Lower lobe of right lung (tissue), 2 donors: Measurements from ENCODE around the gene GNRH2. TPM values are rescaled to one million over a fixed set of nuclear protein-coding genes. Genes with fewer than 3 reads are reported as not detected.
"Not testable (repeated sequence)": the region's sequence is repeated elsewhere in the genome, so short reads cannot be mapped to it uniquely, and the experiment has no call there.

Source experiments
- ATAC-seq, 2 donors: fragments of 200-7000 bp; cut with Tn5 transposase; one replicate each; pipeline ENCODE4 v1.9.1; 2020 to 2022; ENCODE audit warnings: mild to moderate bottlenecking in 2 of 2, moderate library complexity in 2 of 2
- DNase-seq: peaks from one replicate; pipeline ENCODE4 v3.0.0-alpha.2; 2020
- H3K27ac ChIP-seq: fragments of 200-600 bp; one replicate; pipeline ENCODE4 v1.8.0; 2022
- H3K27me3 ChIP-seq: fragments of 200-600 bp; one replicate; pipeline ENCODE4 v1.8.0; 2022; ENCODE audit warnings: low read depth
- H3K36me3 ChIP-seq: fragments of 200-600 bp; one replicate; pipeline ENCODE4 v1.8.0; 2022; ENCODE audit warnings: mild to moderate bottlenecking
- H3K4me1 ChIP-seq: fragments of 200-600 bp; one replicate; pipeline ENCODE4 v1.8.0; 2022
- H3K4me3 ChIP-seq: fragments of 200-600 bp; one replicate; pipeline ENCODE4 v1.8.0; 2022; ENCODE audit warnings: mild to moderate bottlenecking
- H3K9me3 ChIP-seq: fragments of 200-600 bp; one replicate; pipeline ENCODE4 v1.8.0; 2022
- intact Hi-C: fragments of 100-400 bp; cut with DNase I; formaldehyde crosslinking; loops from one replicate; pipeline ENCODE4 v1.11.0; 2022
- total RNA-seq: library from RNA; stranded (reverse); fragmentation: NEBNext Ultra II Directional; extraction: Animal tissue kit (Norgen Biotek cat#: 25700); gene quantifications from one replicate; pipeline ENCODE4 v1.2.1, GENCODE V29; 2021
- TF ChIP-seq, protein P1 (sequence below): fragments of 200-600 bp; IDR thresholded peaks from one replicate; pipeline ENCODE4 v1.8.0; 2022; ENCODE audit warnings: antibody characterized with exemption, mild to moderate bottlenecking
- donor health status: DM: no; HTN: yes; CAD: no; lungs with severe emphysema.

Gene GNRH2
- total RNA-seq, 1 donor from 2014 or later, result not detected

DNA sequence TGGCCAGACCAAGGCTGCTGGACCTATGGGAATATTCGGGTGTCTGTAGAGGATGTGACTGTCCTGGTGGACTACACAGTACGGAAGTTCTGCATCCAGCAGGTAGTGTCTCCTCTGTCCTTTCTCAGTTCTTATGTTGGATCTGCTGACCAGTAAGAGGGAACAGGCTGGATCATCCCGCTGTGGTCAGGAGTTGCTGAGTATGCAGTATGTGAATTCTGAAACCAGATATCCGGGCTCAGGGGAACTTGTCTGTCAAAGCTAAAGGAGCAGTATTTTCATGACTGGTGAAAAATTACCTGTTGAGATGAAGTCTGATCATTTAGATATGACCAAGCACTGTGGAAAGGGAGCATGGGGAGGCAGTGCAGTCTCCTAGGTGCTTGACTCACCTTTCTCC lies 22.1 kb upstream of the GNRH2 start:
- Histone ChIP-seq H3K4me1 (no peaks in the 10 kb centered on the region), H3K27me3 (no peaks in the 10 kb centered on the region), H3K27ac (no peak overlapping the region), H3K9me3 (no peaks in the 10 kb centered on the region), H3K36me3 (peaks cover 70% of the 10 kb centered on the region), H3K4me3 (no peak overlapping the region)
- TF ChIP-seq, protein P1, sequence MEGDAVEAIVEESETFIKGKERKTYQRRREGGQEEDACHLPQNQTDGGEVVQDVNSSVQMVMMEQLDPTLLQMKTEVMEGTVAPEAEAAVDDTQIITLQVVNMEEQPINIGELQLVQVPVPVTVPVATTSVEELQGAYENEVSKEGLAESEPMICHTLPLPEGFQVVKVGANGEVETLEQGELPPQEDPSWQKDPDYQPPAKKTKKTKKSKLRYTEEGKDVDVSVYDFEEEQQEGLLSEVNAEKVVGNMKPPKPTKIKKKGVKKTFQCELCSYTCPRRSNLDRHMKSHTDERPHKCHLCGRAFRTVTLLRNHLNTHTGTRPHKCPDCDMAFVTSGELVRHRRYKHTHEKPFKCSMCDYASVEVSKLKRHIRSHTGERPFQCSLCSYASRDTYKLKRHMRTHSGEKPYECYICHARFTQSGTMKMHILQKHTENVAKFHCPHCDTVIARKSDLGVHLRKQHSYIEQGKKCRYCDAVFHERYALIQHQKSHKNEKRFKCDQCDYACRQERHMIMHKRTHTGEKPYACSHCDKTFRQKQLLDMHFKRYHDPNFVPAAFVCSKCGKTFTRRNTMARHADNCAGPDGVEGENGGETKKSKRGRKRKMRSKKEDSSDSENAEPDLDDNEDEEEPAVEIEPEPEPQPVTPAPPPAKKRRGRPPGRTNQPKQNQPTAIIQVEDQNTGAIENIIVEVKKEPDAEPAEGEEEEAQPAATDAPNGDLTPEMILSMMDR, result no peak
- intact Hi-C loops, result no loop called here
- ATAC-seq (peak in 1 of 2 donors; percentile 25), DNase-seq (no peak)

DNA sequence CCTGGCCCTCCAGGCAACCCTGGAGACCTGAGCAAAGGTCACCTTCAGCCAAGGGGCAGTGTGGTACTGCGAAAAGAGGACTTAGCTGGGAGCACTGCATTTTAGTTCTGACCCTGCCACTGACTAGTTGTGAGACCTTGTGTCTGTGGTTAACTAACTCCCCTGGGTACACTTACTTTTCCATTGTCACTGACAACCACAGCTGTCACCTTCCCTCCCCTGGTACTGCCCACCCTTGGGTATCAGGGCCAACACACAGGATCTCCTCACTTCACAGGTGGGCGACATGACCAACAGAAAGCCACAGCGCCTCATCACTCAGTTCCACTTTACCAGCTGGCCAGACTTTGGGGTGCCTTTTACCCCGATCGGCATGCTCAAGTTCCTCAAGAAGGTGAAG lies 21.6 kb upstream of the GNRH2 start:
- no peaks in the 10 kb centered on the region for H3K9me3 ChIP-seq
- H3K36me3 ChIP-seq, result peaks cover 70% of the 10 kb centered on the region
- no peaks in the 10 kb centered on the region for H3K27me3 ChIP-seq
- no peak overlapping the region for H3K27ac ChIP-seq
- no peaks in the 10 kb centered on the region for H3K4me1 ChIP-seq
- H3K4me3 ChIP-seq, result no peak overlapping the region
- TF ChIP-seq, protein P1, result no peak
- intact Hi-C loops, result no loop called here
- DNase-seq, result no peak
- no peak for ATAC-seq

- peaks cover 70% of the 10 kb centered on the region for H3K36me3 ChIP-seq
- ATAC-seq, result peak in 1 of 2 donors; percentile 13
- not testable (repeated sequence) for DNase-seq
These were observed 20.6 kb upstream of the GNRH2 start for GRCh38 chr20:3022559-3023490.

GRCh38 chr20:3027987-3028386 lies 15.4 kb upstream of the GNRH2 start:
- no peaks in the 10 kb centered on the region for H3K4me1 ChIP-seq
- intact Hi-C loops, result no loop called here
- DNase-seq (no peak), ATAC-seq (no peak)
- H3K36me3 ChIP-seq, result peaks cover 87% of the 10 kb centered on the region
- no peak overlapping the region for H3K27ac ChIP-seq
- H3K4me3 ChIP-seq, result no peak overlapping the region
- TF ChIP-seq, protein P1, result no peak
- no peaks in the 10 kb centered on the region for H3K27me3 ChIP-seq
- no peaks in the 10 kb centered on the region for H3K9me3 ChIP-seq

More at GRCh38 chr20:3022559-3023490, 20.6 kb upstream of the GNRH2 start:
- intact Hi-C loops, H3K4me3 ChIP-seq, H3K27ac ChIP-seq, H3K27me3 ChIP-seq, H3K9me3 ChIP-seq, H3K4me1 ChIP-seq: not testable (repeated sequence)

- TF ChIP-seq, protein P1, result no peak
- DNase-seq, result no peak
- H3K4me1 ChIP-seq, result no peaks in the 10 kb centered on the region
- H3K27me3 ChIP-seq, result no peaks in the 10 kb centered on the region
- peaks cover 75% of the 10 kb centered on the region for H3K36me3 ChIP-seq
- no peak overlapping the region for H3K27ac ChIP-seq
- ATAC-seq, result no peak
- no peaks in the 10 kb centered on the region for H3K9me3 ChIP-seq
- no peak overlapping the region for H3K4me3 ChIP-seq
- intact Hi-C loops, result no loop called here
These were observed 11.8 kb upstream of the GNRH2 start for GRCh38 chr20:3031524-3032147.

DNA sequence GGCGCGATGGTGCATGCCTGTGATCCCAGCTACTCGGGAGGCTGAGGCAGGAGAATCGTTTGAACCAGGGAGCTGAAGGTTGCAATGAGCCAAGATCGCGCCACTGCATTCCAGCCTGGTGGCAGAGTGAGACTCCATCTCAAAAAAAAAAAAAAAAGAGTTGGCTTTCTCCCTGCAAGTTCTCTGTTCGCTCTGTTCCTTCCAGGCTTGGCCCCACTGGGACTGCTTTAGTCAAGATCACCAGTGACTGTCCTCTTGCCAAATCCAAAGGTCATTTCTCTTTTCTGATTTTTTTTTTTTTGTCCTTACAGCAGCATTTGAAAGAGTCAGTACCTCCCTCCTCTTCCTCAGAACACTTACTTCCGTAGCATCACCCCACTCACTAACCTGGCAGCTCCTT lies 10.8 kb upstream of the GNRH2 start:
- intact Hi-C loops, result no loop called here
- TF ChIP-seq, protein P1, result no peak
- Histone ChIP-seq H3K27me3 (no peaks in the 10 kb centered on the region), H3K4me1 (no peaks in the 10 kb centered on the region), H3K4me3 (no peak overlapping the region), H3K27ac (no peak overlapping the region), H3K9me3 (no peaks in the 10 kb centered on the region), H3K36me3 (peaks cover 75% of the 10 kb centered on the region)
- DNase-seq (no peak), ATAC-seq (no peak)
